DND-41 (cell line): ENCODE data around the gene COL20A1.

Experiments used
- CTCF ChIP-seq: IDR thresholded peaks from 2 replicates; pipeline ENCODE4 v1.5.1; 2012; ENCODE audit warnings: borderline replicate concordance, low read length, moderate library complexity, mild to moderate bottlenecking; ENCODE audit not compliant: poor library complexity, severe bottlenecking; ENCODE audit errors: extremely low read depth
- EZH2 ChIP-seq: IDR thresholded peaks from 3 replicates; pipeline ENCODE4 v1.6.1; 2012; ENCODE audit warnings: borderline replicate concordance, low read depth, mild to moderate bottlenecking, moderate library complexity, low read length, inconsistent platforms; ENCODE audit not compliant: severe bottlenecking

DNA sequence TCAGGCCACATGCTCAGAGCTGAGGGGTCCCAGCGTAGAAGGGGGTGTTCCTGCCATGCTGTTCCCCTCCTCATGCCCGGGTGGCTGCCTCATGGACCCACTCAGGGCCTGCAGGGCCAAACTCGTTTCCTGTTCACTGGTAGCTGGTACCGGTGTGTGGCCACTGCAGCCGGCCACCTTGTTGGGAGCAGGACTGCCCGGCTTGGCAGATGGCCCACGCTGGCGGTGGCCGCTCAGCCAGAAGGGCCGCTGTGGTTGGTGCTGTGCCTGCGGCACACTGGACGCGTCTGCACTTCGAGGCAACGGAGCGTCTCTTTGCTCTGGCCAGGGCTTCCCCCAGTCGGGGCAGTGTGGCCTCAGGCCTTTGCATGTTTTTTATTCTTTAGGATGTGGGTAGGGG, 10.0 kb upstream of the COL20A1 start:
- TF ChIP-seq EZH2 (no peak), CTCF (no peak)
